A549 (cell line): Measurements from ENCODE around the gene DOCK1.

Experiments used
- POLR2A ChIP-seq: IDR thresholded peaks from 2 replicates; pipeline ENCODE4 v1.6.1; 2012; ENCODE audit warnings: mild to moderate bottlenecking, low read length
- RCOR1 ChIP-seq: fragments of 150-350 bp; IDR thresholded peaks from 2 replicates; pipeline ENCODE4 v1.6.1; 2014; ENCODE audit warnings: antibody characterized with exemption, low read length, low read depth
- ZSCAN20 ChIP-seq: fragments of 250-450 bp; sonication (Bioruptor Pico); IDR thresholded peaks from 2 replicates; pipeline ENCODE4 v1.8.0; 2022; ENCODE audit warnings: mild to moderate bottlenecking, moderate library complexity
- TF ChIP-seq, protein P1 (sequence below): IDR thresholded peaks from 2 replicates; pipeline ENCODE4 v1.6.1; 2012
- TF ChIP-seq, protein P2 (sequence below): fragments of >200 bp; sonication (Bioruptor Twin); formaldehyde crosslinking; IDR thresholded peaks from 3 replicates; pipeline ENCODE4 v1.5.1; 2016

DNA sequence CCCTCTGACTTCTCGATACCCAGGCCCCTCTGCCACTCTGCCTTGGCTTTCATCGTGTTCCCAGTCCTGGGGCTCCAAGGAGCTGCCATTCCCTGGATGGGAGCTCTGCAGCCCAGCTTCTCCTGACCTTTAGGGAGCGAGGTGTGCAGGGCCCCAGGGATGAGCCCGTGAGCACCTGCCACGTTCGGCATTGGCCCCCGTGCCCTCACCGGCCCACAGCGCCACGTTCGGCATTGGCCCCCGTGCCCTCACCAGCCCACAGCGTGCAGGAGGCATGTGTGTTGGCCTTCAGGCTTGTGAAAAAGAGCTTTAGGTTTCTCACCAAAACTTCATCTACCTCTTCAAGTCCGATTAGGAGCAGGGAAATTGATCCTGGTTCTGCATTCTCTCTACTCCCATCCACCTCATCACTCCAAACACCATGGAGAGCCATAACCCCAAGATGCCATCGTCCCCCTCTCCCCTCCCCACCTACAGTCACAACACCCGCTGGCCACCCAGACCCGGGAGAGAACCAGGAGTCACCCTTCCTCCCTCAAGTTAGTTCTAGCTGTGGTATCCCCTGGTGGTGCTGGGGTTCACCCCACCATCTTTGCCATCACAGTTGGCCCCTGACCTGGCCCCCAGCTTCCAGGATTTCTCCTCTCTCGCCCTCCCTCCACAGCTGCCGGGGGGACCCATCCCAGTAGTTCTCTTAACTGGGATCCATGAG, 524.5 kb downstream of the DOCK1 start:
- TF ChIP-seq, protein P1, sequence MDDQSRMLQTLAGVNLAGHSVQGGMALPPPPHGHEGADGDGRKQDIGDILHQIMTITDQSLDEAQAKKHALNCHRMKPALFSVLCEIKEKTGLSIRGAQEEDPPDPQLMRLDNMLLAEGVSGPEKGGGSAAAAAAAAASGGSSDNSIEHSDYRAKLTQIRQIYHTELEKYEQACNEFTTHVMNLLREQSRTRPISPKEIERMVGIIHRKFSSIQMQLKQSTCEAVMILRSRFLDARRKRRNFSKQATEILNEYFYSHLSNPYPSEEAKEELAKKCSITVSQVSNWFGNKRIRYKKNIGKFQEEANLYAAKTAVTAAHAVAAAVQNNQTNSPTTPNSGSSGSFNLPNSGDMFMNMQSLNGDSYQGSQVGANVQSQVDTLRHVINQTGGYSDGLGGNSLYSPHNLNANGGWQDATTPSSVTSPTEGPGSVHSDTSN = no peak
- TF ChIP-seq, protein P2, sequence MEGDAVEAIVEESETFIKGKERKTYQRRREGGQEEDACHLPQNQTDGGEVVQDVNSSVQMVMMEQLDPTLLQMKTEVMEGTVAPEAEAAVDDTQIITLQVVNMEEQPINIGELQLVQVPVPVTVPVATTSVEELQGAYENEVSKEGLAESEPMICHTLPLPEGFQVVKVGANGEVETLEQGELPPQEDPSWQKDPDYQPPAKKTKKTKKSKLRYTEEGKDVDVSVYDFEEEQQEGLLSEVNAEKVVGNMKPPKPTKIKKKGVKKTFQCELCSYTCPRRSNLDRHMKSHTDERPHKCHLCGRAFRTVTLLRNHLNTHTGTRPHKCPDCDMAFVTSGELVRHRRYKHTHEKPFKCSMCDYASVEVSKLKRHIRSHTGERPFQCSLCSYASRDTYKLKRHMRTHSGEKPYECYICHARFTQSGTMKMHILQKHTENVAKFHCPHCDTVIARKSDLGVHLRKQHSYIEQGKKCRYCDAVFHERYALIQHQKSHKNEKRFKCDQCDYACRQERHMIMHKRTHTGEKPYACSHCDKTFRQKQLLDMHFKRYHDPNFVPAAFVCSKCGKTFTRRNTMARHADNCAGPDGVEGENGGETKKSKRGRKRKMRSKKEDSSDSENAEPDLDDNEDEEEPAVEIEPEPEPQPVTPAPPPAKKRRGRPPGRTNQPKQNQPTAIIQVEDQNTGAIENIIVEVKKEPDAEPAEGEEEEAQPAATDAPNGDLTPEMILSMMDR = no peak
- TF ChIP-seq POLR2A (no peak), RCOR1 (no peak), ZSCAN20 (no peak)
